ENCODE data around the gene SLC25A41. TPM values are rescaled to one million over a fixed set of nuclear protein-coding genes. Genes with fewer than 3 reads are reported as not detected.

SLC25A41 gene
- total and polyA plus RNA-seq, 2 of the 13 experiments (the other 11 are each of a cell fraction or from before 2014, with no cell fraction given): 0.33 to 0.95 TPM

GRCh38 chr19:6412447-6413091 is 21.0 kb downstream of the SLC25A41 start (continued):
- TF ChIP-seq, protein P1, sequence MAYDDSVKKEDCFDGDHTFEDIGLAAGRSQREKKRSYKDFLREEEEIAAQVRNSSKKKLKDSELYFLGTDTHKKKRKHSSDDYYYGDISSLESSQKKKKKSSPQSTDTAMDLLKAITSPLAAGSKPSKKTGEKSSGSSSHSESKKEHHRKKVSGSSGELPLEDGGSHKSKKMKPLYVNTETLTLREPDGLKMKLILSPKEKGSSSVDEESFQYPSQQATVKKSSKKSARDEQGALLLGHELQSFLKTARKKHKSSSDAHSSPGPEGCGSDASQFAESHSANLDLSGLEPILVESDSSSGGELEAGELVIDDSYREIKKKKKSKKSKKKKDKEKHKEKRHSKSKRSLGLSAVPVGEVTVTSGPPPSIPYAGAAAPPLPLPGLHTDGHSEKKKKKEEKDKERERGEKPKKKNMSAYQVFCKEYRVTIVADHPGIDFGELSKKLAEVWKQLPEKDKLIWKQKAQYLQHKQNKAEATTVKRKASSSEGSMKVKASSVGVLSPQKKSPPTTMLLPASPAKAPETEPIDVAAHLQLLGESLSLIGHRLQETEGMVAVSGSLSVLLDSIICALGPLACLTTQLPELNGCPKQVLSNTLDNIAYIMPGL (CRISPR knock-in tag; IDR thresholded peaks at IDR 0.05; ENCODE audit: borderline replicate concordance in 1 of 2, low read depth in 1 of 2): 0 out of 4 replicates have a peak, but pooled peaks of 1 of the 2 experiments have one; percentile 45
- peak; percentile 51; the same call in 1 of the 2 replicates for TF ChIP-seq ZBTB38 (CRISPR knock-in tag; IDR thresholded peaks at IDR 0.05)
- TF ChIP-seq NFRKB (IDR thresholded peaks at IDR 0.05): no peak
- no peak for TF ChIP-seq MLXIP (CRISPR knock-in tag; IDR thresholded peaks at IDR 0.05; ENCODE audit: borderline replicate concordance)
- TF ChIP-seq TEAD3 (CRISPR knock-in tag; optimal IDR thresholded peaks at IDR 0.05; ENCODE audit: borderline replicate concordance): peak; percentile 21
- TF ChIP-seq KLF11 (CRISPR knock-in tag; IDR thresholded peaks at IDR 0.05): no peak
- 0 out of 2 replicates have a peak, but pooled peaks have one; percentile 43 for TF ChIP-seq AHR (CRISPR knock-in tag; IDR thresholded peaks at IDR 0.05)
- TF ChIP-seq AGO2 (optimal IDR thresholded peaks at IDR 0.05; ENCODE audit: low read depth, low read length): peak; percentile 100
- no peak for TF ChIP-seq ZNF160 (CRISPR knock-in tag; IDR thresholded peaks at IDR 0.05)
- TF ChIP-seq SALL1 (CRISPR knock-in tag; IDR thresholded peaks at IDR 0.05): peak; percentile 33; the same call in 1 of the 2 replicates
- TF ChIP-seq AKAP8 (CRISPR knock-in tag; IDR thresholded peaks at IDR 0.05): peak; percentile 27; the same call in 1 of the 2 replicates
- TF ChIP-seq GABPB1 (CRISPR knock-in tag; IDR thresholded peaks at IDR 0.05): 0 out of 2 replicates have a peak, but pooled peaks have one; percentile 19
- 0 out of 2 replicates have a peak, but pooled peaks have one; percentile 20 for TF ChIP-seq THAP11 (CRISPR knock-in tag; IDR thresholded peaks at IDR 0.05)
- TF ChIP-seq STAG1 (CRISPR knock-in tag; IDR thresholded peaks at IDR 0.05): peak; percentile 72
- TF ChIP-seq ZNF598 (CRISPR knock-in tag; IDR thresholded peaks at IDR 0.05; ENCODE audit: borderline replicate concordance): 0 out of 2 replicates have a peak, but pooled peaks have one; percentile 48
- 0 out of 2 replicates have a peak, but pooled peaks have one; percentile 6 for TF ChIP-seq UBTF (CRISPR knock-in tag; IDR thresholded peaks at IDR 0.05)
- no peak for TF ChIP-seq ZNF143 (CRISPR knock-in tag; IDR thresholded peaks at IDR 0.05)
- TF ChIP-seq KMT2A (CRISPR knock-in tag; IDR thresholded peaks at IDR 0.05): 0 out of 2 replicates have a peak, but pooled peaks have one; percentile 43
- TF ChIP-seq POLR2AphosphoS2 (IDR thresholded peaks at IDR 0.05; ENCODE audit: low read depth, low read length): peak; percentile 54; the same call in 1 of the 2 replicates

Data from HepG2 (cell line).